Activated naive CD4-positive, alpha-beta T cell treated with anti-CD3 and anti-CD28 coated beads, Interleukin-2, amount 10 ng/mL, durations not matched to agents 7 days and 5 days (primary cell): ENCODE measurements around the gene LAMC1.
"Not testable (repeated sequence)": the region's sequence is repeated elsewhere in the genome, so short reads cannot be mapped to it uniquely, and the experiment has no call there.

ENCODE experiments used
- CTCF ChIA-PET: fragments of 350-600 bp; sonication (Branson Sonifier 250); formaldehyde crosslinking; loops from one replicate; lab custom pipeline; 2021; ENCODE audit warnings: antibody characterized with exemption; lab: Charles Lee
- DNase-seq: peaks from one replicate; pipeline ENCODE4 v3.0.0-alpha.2; 2020
- H3K27ac Mint-ChIP-seq: one replicate; pipeline ENCODE4 v1.8.0; 2021; ENCODE audit warnings: mild to moderate bottlenecking, moderate library complexity, mixed read lengths
- H3K27me3 Mint-ChIP-seq: one replicate; pipeline ENCODE4 v1.8.0; 2021; ENCODE audit warnings: mild to moderate bottlenecking, mixed read lengths
- H3K36me3 Mint-ChIP-seq: one replicate; pipeline ENCODE4 v1.8.0; 2021; ENCODE audit warnings: mixed read lengths
- H3K4me1 Mint-ChIP-seq: one replicate; pipeline ENCODE4 v1.8.0; 2021; ENCODE audit warnings: mixed read lengths
- H3K4me3 Mint-ChIP-seq: one replicate; pipeline ENCODE4 v1.8.0; 2021; ENCODE audit warnings: mild to moderate bottlenecking, moderate library complexity, mixed read lengths
- H3K9me3 Mint-ChIP-seq: one replicate; pipeline ENCODE4 v1.8.0; 2021; ENCODE audit warnings: mixed read lengths

Gene LAMC1

GRCh38 chr1:183137782-183138181 lies 114.6 kb downstream of the LAMC1 start:
- H3K36me3 Mint-ChIP-seq, result no peaks in the 10 kb centered on the region
- CTCF ChIA-PET, result no interaction called here
- no peak for DNase-seq
- H3K4me3 Mint-ChIP-seq, result no peak overlapping the region
- no peaks in the 10 kb centered on the region for H3K4me1 Mint-ChIP-seq
- no peak overlapping the region for H3K27ac Mint-ChIP-seq
- peaks cover 10% of the 10 kb centered on the region for H3K27me3 Mint-ChIP-seq
- no peaks in the 10 kb centered on the region for H3K9me3 Mint-ChIP-seq

DNA sequence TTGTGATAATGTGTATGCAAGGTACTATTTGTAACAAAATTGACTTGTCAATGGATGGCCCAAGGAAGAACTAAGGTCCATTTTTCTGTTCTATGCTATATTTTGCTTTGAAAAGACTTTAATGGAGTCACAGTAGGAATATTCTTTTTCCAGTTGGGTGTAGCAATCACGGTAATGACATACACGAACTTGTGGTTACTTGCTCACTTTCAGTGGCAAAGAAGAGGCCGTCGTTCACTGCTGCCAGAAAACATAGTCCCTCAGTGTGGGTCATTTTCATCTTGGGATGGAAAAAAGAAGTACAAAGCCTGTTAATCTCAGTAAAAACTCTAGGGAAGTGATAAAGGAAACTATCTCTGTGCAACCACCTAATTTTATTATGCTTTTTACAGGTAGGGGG lies 115.1 kb downstream of the LAMC1 start:
- Mint-ChIP-seq H3K4me1 (no peaks in the 10 kb centered on the region), H3K9me3 (no peaks in the 10 kb centered on the region), H3K4me3 (no peak overlapping the region), H3K27ac (no peak overlapping the region), H3K36me3 (no peaks in the 10 kb centered on the region), H3K27me3 (peaks cover 10% of the 10 kb centered on the region)
- CTCF ChIA-PET, result no interaction called here
- no peak for DNase-seq

DNA sequence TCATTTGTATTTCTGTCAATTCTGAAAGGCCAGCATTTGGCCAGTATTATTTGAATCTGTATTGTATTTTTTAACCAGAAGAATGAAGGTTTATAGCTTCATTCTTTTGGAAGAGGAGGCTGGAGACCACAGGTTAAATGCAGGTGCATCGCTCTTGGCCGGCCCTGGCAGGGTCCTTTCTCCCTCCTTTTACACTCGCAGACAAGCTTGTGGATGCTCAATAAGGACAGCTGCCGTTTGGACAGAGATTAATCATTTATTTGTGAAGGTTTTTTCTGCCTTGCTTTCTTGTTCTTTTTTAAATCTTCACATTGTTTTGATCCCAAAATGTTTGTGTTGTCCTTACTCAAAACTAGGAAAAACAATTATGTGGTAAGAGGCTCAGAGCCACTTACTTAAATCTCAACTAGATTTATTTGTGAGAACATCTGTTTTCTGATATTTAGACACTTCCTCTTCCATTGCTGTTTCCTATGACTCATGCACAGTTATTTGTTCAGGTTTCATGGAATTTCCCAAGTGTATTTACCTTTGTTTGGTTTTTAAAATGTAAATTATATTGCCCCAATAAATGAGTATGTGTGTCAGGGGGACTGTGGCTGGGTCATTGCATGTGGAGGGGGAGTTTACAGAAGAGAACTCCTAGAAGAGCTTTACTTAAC lies 116.2 kb downstream of the LAMC1 start:
- no peak overlapping the region for H3K4me3 Mint-ChIP-seq
- H3K4me1 Mint-ChIP-seq, result no peaks in the 10 kb centered on the region
- no peak overlapping the region for H3K27ac Mint-ChIP-seq
- CTCF ChIA-PET, result no interaction called here
- peaks cover 10% of the 10 kb centered on the region for H3K27me3 Mint-ChIP-seq
- no peak for DNase-seq
- no peaks in the 10 kb centered on the region for H3K9me3 Mint-ChIP-seq
- no peaks in the 10 kb centered on the region for H3K36me3 Mint-ChIP-seq

DNA sequence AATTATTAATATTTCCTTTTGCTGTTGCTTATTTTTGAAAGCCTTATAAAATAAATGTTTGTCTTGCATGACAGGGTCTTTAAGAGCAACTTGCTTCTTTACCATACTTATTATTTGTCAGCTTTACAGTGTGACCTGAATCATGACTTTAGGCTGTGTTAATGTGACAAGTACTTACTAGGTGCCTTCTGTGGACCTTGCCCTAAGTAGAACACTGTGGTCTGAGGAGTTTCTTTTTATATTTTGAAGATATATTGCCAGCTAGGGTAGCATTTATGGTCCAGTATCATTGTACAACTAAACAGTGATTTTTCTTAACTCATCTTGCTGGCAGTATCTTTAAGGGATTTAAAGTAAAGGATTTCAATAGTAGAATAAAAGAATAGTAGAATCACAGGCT lies 117.4 kb downstream of the LAMC1 start:
- Mint-ChIP-seq H3K27me3 (peaks cover 10% of the 10 kb centered on the region), H3K4me1 (no peaks in the 10 kb centered on the region), H3K4me3 (no peak overlapping the region), H3K36me3 (no peaks in the 10 kb centered on the region), H3K9me3 (no peaks in the 10 kb centered on the region), H3K27ac (no peak overlapping the region)
- CTCF ChIA-PET, result no interaction called here
- no peak for DNase-seq

GRCh38 chr1:183142171-183142570 lies 119.0 kb downstream of the LAMC1 start:
- CTCF ChIA-PET, result no interaction called here
- no peak for DNase-seq
- peaks cover 10% of the 10 kb centered on the region for H3K27me3 Mint-ChIP-seq
- H3K27ac Mint-ChIP-seq, result no peak overlapping the region
- H3K36me3 Mint-ChIP-seq, result no peaks in the 10 kb centered on the region
- no peak overlapping the region for H3K4me3 Mint-ChIP-seq
- H3K9me3 Mint-ChIP-seq, result no peaks in the 10 kb centered on the region
- H3K4me1 Mint-ChIP-seq, result no peaks in the 10 kb centered on the region

DNA sequence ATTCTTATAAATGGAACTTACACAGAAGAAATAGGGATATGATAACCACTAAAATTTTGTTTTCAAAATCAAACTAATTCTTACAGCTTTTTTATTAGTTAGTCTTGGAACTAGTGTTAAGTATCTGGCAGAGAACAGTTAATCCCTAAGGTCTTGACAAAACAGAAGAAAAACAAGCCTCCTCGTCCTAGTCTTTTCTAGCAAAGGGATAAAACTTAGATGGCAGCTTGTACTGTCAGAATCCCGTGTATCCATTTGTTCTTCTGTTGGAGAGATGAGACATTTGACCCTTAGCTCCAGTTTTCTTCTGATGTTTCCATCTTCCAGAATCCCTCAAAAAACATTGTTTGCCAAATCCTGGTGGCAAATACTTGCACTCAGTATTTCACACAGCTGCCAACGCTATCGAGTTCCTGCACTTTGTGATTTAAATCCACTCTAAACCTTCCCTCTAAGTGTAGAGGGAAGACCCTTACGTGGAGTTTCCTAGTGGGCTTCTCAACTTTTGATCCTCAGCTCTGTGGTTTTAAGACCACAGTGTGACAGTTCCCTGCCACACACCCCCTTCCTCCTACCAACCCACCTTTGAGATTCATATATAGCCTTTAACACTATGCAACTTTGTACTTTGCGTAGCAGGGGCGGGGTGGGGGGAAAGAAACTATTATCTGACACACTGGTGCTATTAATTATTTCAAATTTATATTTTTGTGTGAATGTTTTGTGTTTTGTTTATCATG lies 120.5 kb downstream of the LAMC1 start:
- Mint-ChIP-seq H3K9me3 (no peaks in the 10 kb centered on the region), H3K4me3 (no peak overlapping the region), H3K27me3 (peaks cover 4% of the 10 kb centered on the region), H3K27ac (no peak overlapping the region), H3K36me3 (no peaks in the 10 kb centered on the region), H3K4me1 (no peaks in the 10 kb centered on the region)
- CTCF ChIA-PET, result no interaction called here
- DNase-seq, result no peak

DNA sequence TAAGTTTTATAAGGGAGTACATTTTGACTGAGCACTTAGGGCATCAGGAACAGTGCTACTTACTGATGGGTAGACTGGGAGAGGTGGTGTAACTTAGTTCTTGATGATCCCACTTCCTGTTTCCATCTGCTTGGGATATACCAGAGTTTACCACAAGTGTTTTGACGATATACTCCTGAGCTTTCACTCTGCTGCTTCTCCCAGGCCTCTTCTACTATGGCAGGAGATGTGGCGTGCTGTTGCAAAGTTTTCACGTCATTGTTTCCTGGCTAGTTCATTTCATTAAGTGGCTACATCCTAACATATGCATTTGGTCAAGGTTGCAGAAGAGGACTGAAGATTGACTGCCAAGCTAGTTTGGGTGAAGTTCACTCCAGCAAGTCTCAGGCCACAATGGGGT lies 121.5 kb downstream of the LAMC1 start:
- no peak overlapping the region for H3K4me3 Mint-ChIP-seq
- CTCF ChIA-PET, result no interaction called here
- H3K9me3 Mint-ChIP-seq, result no peaks in the 10 kb centered on the region
- H3K27me3 Mint-ChIP-seq, result peaks cover 3% of the 10 kb centered on the region
- no peak for DNase-seq
- H3K36me3 Mint-ChIP-seq, result no peaks in the 10 kb centered on the region
- no peaks in the 10 kb centered on the region for H3K4me1 Mint-ChIP-seq
- H3K27ac Mint-ChIP-seq, result no peak overlapping the region

GRCh38 chr1:183147735-183148134 lies 124.5 kb downstream of the LAMC1 start:
- CTCF ChIA-PET, result no interaction called here
- Mint-ChIP-seq H3K4me3 (no peak overlapping the region), H3K27ac (no peak overlapping the region), H3K9me3 (no peaks in the 10 kb centered on the region), H3K36me3 (no peaks in the 10 kb centered on the region), H3K27me3 (peaks cover 8% of the 10 kb centered on the region), H3K4me1 (no peaks in the 10 kb centered on the region)
- no peak for DNase-seq

GRCh38 chr1:183148599-183148998 lies 125.4 kb downstream of the LAMC1 start:
- Mint-ChIP-seq H3K27me3 (peaks cover 8% of the 10 kb centered on the region), H3K27ac (no peak overlapping the region), H3K4me1 (no peaks in the 10 kb centered on the region), H3K36me3 (no peaks in the 10 kb centered on the region), H3K4me3 (no peak overlapping the region), H3K9me3 (no peaks in the 10 kb centered on the region)
- CTCF ChIA-PET, result no interaction called here
- no peak for DNase-seq

- Mint-ChIP-seq H3K9me3 (no peaks in the 10 kb centered on the region), H3K4me1 (no peaks in the 10 kb centered on the region), H3K27ac (no peak overlapping the region), H3K4me3 (no peak overlapping the region), H3K36me3 (no peaks in the 10 kb centered on the region), H3K27me3 (peaks cover 8% of the 10 kb centered on the region)
- no peak for DNase-seq
- CTCF ChIA-PET, result no interaction called here
Observed at GRCh38 chr1:183149273-183149672, 126.1 kb downstream of the LAMC1 start.

DNA sequence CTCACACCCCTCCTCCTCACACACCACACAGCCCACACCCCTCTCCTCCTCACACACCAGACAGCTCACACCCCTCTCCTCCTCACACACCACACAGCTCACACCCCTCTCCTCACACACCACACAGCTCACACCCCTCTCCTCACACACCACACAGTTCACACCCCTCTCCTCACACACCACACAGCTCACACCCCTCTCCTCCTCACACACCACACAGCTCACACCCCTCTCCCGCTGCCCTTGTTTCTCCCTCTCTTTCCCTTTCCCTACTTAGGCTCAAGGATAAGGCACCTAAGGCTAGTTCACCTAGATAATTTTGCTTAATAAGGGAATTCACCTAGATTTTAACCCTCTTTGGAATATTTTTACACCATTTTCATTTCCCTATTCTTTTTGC lies 126.8 kb downstream of the LAMC1 start:
- H3K9me3 Mint-ChIP-seq, H3K36me3 Mint-ChIP-seq, DNase-seq, H3K4me3 Mint-ChIP-seq, H3K4me1 Mint-ChIP-seq, CTCF ChIA-PET, H3K27me3 Mint-ChIP-seq: not testable (repeated sequence)
- peak overlapping the region; percentile 22 for H3K27ac Mint-ChIP-seq

DNA sequence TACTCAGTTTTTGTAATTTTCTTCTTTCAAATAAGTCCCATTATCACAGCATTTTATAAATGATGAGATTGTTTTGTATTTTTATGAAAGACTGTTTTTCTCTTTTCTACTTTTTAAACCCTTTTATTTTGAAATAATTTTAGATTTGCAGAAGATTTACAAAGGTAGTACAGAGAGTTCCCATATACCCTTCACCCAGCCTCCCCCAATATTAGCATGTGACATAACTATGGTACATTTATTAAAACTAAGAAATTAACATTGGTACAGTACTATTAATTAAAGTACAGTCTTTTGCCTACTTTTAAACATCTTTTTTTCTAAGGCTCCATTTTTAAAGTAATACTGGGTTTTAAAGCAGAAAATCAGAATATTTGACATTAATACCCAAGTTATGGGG lies 127.2 kb downstream of the LAMC1 start:
- H3K36me3 Mint-ChIP-seq, result no peaks in the 10 kb centered on the region
- H3K27ac Mint-ChIP-seq, result peak overlapping the region; percentile 22

DNA sequence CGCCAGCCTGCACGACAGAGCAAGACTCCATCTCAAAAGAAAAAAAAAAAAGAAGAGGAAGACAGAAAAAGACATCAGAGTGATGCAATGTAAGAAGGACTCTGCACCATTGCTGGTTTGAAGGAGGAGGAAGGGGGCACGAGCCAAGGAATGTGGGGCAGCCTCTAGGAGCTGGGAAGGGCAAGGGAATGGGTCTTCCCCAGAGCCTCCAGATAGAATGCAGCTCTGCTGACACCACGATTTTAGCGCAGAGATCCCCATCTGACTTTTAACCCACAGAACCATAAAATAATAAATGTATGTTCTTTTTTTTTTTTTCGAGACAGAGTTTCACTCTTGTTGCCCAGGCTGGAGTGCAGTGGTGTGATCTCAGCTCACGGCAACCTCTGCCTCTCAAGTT lies 129.0 kb downstream of the LAMC1 start:
- Mint-ChIP-seq H3K4me3 (no peak overlapping the region), H3K36me3 (no peaks in the 10 kb centered on the region), H3K9me3 (no peaks in the 10 kb centered on the region), H3K27me3 (peaks cover 8% of the 10 kb centered on the region), H3K27ac (no peak overlapping the region), H3K4me1 (no peaks in the 10 kb centered on the region)
- no peak for DNase-seq
- CTCF ChIA-PET, result no interaction called here

More for the DNA sequence above, 127.2 kb downstream of the LAMC1 start:
- Mint-ChIP-seq H3K4me3 (no peak overlapping the region), H3K4me1 (no peaks in the 10 kb centered on the region), H3K9me3 (no peaks in the 10 kb centered on the region), H3K27me3 (peaks cover 8% of the 10 kb centered on the region)
- CTCF ChIA-PET, result no interaction called here
- no peak for DNase-seq

DNA sequence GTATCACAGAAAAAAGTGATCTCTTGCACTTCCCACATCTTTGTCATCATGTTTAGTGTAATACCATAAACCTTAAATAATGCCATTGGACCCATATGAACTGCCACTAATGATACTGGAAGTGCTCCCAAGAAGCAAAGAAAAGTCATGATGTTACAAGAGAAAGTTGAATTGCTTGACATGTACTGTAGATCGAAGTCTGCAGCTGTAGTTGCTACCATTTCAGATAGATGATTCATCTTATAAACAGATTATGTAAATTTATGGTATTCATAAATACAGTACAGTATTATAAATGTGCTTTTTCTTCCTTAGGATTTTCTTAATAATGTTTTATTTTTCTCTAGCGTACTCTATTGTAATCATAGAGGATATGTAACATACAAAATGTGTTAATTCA lies 132.7 kb downstream of the LAMC1 start:
- peaks cover 5% of the 10 kb centered on the region for H3K27me3 Mint-ChIP-seq
- no peak overlapping the region for H3K27ac Mint-ChIP-seq
- no peak overlapping the region for H3K4me3 Mint-ChIP-seq

DNA sequence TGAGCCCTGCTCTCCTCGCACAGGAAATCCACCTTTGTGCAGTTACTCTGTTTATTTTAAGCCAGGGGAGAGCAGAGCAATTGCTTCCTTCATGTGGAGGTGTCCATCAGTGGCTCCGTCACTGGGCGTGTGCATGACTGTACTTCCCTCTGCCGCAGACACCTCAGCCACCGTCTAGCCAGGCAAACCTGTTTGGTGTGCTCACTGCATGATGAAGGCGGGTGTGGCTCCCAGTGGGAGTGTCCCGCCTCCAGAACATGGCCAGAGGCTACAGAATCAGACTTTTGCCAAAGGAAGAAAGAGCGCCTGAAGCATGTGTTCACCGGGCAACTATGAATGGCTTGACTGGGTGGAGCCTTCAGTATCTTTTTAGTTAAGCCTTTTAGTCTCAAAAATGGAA lies 136.7 kb downstream of the LAMC1 start:
- DNase-seq, result no peak
- Mint-ChIP-seq H3K4me3 (no peak overlapping the region), H3K27me3 (no peaks in the 10 kb centered on the region), H3K9me3 (no peaks in the 10 kb centered on the region), H3K4me1 (no peaks in the 10 kb centered on the region), H3K27ac (no peak overlapping the region), H3K36me3 (no peaks in the 10 kb centered on the region)
- CTCF ChIA-PET, result no interaction called here

More for the DNA sequence above, 132.7 kb downstream of the LAMC1 start:
- Mint-ChIP-seq H3K36me3 (no peaks in the 10 kb centered on the region), H3K9me3 (no peaks in the 10 kb centered on the region), H3K4me1 (no peaks in the 10 kb centered on the region)
- CTCF ChIA-PET, result no interaction called here
- no peak for DNase-seq
